GM10847 (cell line): Measurements from ENCODE around the gene UTP15.

Source experiments
- POLR2A ChIP-seq: IDR thresholded peaks from 2 replicates; pipeline ENCODE4 v1.6.1; 2011; ENCODE audit not compliant: insufficient read length; ENCODE audit errors: extremely low read depth

Gene UTP15, protein sequence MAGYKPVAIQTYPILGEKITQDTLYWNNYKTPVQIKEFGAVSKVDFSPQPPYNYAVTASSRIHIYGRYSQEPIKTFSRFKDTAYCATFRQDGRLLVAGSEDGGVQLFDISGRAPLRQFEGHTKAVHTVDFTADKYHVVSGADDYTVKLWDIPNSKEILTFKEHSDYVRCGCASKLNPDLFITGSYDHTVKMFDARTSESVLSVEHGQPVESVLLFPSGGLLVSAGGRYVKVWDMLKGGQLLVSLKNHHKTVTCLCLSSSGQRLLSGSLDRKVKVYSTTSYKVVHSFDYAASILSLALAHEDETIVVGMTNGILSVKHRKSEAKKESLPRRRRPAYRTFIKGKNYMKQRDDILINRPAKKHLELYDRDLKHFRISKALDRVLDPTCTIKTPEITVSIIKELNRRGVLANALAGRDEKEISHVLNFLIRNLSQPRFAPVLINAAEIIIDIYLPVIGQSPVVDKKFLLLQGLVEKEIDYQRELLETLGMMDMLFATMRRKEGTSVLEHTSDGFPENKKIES

GRCh38 chr5:73565139-73565968 lies at the start of gene UTP15, which contains the start of gene ANKRA2:
TSS of gene UTP15 (plus strand) at chr5:73565743. CDS start at chr5:73567345, 1,602 bp downstream.
TSS of gene ANKRA2 (minus strand) at chr5:73565639. CDS start at chr5:73562881, 2,758 bp downstream.
- TF ChIP-seq POLR2A, result peak; percentile 67

DNA sequence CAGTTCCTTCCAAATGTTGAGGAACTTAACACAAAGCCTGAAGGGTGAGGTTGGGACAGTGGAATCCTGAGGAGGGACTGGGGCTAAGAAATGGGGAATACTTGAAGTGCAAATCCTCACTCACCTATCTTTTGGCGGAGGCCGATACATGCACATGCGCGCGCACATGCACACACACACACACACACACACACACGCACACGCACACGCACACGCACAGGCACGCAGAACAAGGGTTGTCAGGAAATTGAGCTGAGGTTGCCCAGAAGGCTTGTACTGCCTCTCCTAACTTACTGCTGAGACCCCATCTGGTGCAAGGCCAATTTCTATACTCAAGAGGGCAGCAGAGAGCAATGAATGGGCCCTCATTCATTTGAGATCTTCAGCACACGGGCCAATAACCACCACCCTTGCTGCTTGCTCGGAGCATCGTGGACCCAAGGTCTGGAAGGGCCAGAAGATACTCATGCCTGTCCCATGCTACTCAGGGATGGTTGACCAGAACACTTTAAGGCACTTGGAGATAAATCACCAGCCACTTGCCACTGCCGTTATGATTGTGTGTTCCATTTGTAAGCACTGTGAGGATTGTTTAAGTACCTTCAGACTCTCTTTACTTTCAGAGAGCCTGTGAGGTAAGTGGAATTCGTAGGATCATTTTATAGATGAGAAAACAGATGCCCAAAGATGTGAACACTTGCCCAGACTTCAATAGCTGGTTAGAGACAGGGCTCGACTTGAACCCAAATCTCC lies 45.8 kb upstream of the UTP15 start:
- TF ChIP-seq POLR2A, result no peak

DNA sequence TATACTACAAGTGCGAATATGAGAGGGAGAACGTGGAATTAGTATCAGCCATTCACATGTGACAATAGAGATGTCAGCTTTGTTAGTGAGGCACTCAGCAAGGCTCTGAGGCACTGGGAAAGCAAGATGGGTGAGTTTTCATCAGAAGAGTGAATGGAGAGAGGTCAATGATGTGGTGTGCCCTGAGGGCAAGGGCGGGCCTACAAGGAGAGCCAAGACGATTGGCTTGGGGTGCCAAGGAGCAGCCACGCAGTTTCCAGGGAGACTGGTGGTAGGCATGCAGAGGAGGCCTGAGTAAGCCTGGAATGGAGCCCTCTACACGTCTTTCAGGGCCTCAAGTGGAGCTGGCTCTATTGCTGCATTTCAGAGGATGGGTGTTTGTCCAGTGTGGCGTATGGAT lies 42.6 kb upstream of the UTP15 start:
- no peak for TF ChIP-seq POLR2A

GRCh38 chr5:73523861-73524260 lies 41.7 kb upstream of the UTP15 start:
- no peak for TF ChIP-seq POLR2A

DNA sequence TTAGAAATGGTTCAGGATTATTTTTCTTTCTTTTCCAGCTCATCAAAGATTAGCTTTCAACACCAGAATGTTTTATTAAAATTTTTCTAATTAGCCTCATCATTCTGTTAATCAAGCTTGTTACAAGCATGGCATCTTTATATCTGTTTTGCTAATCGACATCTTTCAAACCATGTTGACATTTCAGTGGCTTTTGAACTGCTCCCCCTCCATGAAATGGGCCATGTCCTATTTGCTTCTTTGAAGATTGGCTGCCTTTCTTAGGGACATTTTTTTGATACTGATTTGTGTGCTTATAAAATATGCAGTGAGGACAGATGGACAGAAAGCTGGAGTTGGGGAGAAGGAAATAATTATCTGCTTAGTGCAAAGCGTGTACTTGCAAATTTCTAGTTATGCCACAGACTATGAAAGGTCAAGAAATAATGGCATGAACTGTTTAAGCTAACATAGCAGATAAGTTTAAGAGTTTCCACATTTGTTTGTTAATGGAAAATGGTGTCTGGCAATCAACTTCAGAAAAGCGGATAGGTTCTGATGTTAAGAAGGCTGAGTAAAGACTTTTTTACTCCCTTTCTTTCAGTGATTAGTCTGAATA lies 39.8 kb upstream of the UTP15 start:
- no peak for TF ChIP-seq POLR2A

DNA sequence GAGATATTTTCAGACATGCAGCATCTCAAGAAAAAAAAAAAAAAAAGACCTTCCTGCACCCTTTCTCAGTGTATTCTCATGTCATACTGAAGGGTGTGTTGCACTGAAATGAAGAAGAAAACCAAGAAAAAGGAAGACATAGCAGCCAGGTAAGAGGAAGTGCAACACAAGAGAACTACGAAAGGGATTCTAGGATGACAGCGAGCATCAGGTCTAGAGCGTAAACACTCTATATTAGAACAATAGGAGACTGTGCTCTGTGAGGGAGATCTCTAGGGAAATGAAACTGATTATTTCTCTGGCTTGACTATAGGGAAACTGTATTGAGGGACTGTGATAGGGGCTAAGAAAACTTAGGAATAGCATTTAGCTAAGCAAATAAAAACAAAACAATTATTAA lies 37.3 kb upstream of the UTP15 start:
- no peak for TF ChIP-seq POLR2A

- no peak for TF ChIP-seq POLR2A
These were observed 36.5 kb upstream of the UTP15 start for GRCh38 chr5:73529081-73529480.

DNA sequence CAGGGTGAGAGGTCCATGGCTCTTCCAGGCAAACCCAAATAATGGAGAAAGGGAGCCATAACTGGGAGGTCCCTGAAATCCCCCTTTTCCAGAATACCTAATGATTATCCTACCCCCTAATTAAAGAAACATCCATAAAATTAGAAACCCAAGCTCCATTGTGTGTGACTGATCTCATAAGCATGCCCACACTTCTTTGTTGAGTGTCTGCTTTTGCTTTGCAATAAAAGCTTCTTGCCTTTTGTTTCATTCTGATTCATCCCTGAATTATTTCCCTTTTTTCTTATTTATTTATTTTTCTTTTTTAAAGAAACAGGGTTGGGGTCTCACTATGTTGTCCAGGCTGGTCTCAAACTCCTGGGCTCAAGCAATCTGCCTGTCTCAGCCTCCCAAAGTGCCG lies 34.2 kb upstream of the UTP15 start:
- no peak for TF ChIP-seq POLR2A

- no peak for TF ChIP-seq POLR2A
These were observed 33.3 kb upstream of the UTP15 start for GRCh38 chr5:73532195-73532594.

DNA sequence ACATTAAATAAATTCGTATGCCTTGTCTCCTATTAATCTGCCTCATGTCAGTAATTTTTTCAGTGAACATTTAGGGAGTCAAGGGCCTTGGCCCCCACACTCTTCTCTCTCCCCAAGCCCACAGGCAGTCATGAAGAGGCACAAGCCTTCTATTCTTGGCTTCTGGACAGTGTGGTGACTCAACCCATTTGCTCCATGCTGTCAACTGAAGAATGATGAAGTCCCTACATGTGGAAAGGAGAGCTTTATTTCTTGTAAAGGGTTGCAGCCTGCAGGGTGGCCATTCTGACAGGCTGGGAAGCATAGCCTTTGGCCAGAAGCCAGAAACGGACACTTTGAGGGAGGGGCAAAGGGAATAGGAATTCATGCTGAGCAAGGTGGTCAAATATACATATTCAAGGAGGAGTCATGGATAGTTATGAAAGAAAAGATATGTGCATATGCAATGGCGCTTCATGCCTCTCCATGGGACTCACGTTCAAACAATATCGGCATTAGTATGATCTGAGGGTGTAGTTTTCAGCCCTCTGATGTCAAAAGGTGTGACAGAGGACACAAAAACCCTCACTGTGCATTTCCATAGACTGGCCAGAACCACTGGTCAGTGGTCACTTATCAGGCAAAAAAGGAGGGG lies 31.4 kb upstream of the UTP15 start:
- no peak for TF ChIP-seq POLR2A

DNA sequence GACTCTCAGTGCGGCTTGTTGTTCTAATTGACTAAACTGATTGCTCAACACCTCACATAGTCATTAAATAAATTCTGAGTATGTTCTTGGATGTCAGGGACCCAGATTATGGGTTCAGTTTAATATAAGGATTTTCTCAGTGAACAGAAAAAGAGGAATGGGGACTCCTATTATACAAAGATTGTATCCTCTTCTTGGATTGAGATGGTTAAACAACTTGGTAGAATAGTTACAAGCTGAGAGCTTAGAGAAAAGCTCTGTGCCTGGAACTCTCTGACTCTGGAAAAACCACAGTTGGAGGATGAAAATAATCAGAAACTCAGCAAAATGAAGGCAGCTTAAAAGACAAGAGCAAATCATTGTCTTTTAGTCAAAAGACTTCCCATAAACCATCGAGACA lies 30.6 kb upstream of the UTP15 start:
- no peak for TF ChIP-seq POLR2A

GRCh38 chr5:73539730-73540129 lies 25.8 kb upstream of the UTP15 start:
- no peak for TF ChIP-seq POLR2A

DNA sequence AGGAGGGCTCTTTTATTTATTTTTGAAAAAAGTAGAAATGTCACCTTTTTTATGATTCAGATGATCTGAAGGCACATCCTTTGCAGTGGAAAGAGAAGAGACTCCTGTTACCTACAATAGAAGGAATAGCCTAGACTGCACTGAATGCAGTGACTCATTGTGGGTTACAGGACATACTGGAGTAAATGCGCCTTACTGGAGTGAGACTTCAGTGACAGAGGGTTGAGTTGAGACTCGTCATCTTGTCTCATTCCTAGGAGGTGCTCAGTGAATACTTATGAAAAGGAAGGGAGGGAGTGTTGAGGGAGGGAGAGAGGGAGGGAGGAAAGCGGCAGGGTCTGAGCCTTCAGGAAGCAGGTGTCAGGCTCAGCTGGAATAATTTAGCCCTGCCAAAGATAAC lies 25.4 kb upstream of the UTP15 start:
- TF ChIP-seq POLR2A, result no peak

GRCh38 chr5:73542020-73542419 lies 23.5 kb upstream of the UTP15 start:
- no peak for TF ChIP-seq POLR2A
